GM23338 (cell line): Measurements from ENCODE around the gene HOXD1. TPM values are rescaled to one million over a fixed set of nuclear protein-coding genes. Genes with fewer than 3 reads are reported as not detected.

Experiments used
- ATAC-seq: fragments of 200-7000 bp; cut with Tn5 transposase; 3 replicates; pipeline ENCODE4 v1.9.1; 2020
- DNase-seq: peaks from one replicate; pipeline ENCODE4 v3.0.0-alpha.2; 2015; ENCODE audit warnings: low spot score
- H2AFZ ChIP-seq: fragments of 200-600 bp; sonication (generic); 2 replicates; pipeline ENCODE4 v1.8.0; 2016; ENCODE audit warnings: antibody characterized with exemption, mild to moderate bottlenecking, moderate library complexity
- H3F3A ChIP-seq: fragments of 200-600 bp; sonication (generic); replicated peaks from 2 replicates; pipeline ENCODE4 v1.8.0; 2017; ENCODE audit warnings: antibody characterized with exemption, mixed run types, low read depth
- H3K27ac ChIP-seq: fragments of 200-600 bp; sonication (generic); 2 replicates; pipeline ENCODE4 v1.6.1; 2016; ENCODE audit warnings: low read depth
- H3K27me3 ChIP-seq: fragments of 200-600 bp; sonication (generic); 2 replicates; pipeline ENCODE4 v1.8.0; 2016; ENCODE audit warnings: mild to moderate bottlenecking, mixed run types, moderate library complexity; ENCODE audit not compliant: insufficient read depth
- H3K36me3 ChIP-seq: fragments of 200-600 bp; sonication (generic); 2 replicates; pipeline ENCODE4 v1.8.0; 2016; ENCODE audit warnings: mild to moderate bottlenecking; ENCODE audit not compliant: insufficient read depth
- H3K4me1 ChIP-seq: fragments of 200-600 bp; sonication (generic); 2 replicates; pipeline ENCODE4 v1.8.0; 2016; ENCODE audit warnings: mild to moderate bottlenecking, moderate library complexity; ENCODE audit not compliant: insufficient read depth
- H3K4me2 ChIP-seq: fragments of 200-600 bp; sonication (generic); 2 replicates; pipeline ENCODE4 v1.7.1; 2017; ENCODE audit warnings: mixed run types
- H3K4me3 ChIP-seq: fragments of 200-600 bp; sonication (generic); 2 replicates; pipeline ENCODE4 v1.6.1; 2016; ENCODE audit warnings: mixed run types
- H3K79me2 ChIP-seq: fragments of 200-600 bp; sonication (generic); replicated peaks from 2 replicates; pipeline ENCODE4 v1.8.0; 2017; ENCODE audit warnings: mild to moderate bottlenecking; ENCODE audit not compliant: insufficient read depth
- H3K9me2 ChIP-seq: fragments of 200-600 bp; sonication (generic); 2 replicates; pipeline ENCODE4 v1.8.0; 2017; ENCODE audit not compliant: insufficient read depth
- H4K20me1 ChIP-seq: fragments of 200-600 bp; sonication (generic); replicated peaks from 2 replicates; pipeline ENCODE4 v1.8.0; 2017; ENCODE audit warnings: mild to moderate bottlenecking; ENCODE audit not compliant: insufficient read depth
- H3K27ac Mint-ChIP-seq: 2 replicates; pipeline ENCODE4 v1.8.0; 2020; ENCODE audit warnings: inconsistent platforms, mild to moderate bottlenecking, moderate library complexity, mixed read lengths
- H3K27me3 Mint-ChIP-seq: 3 replicates; pipeline ENCODE4 v1.8.0; 2022; ENCODE audit warnings: low read depth, mild to moderate bottlenecking, moderate library complexity, mixed read lengths, inconsistent platforms; ENCODE audit not compliant: insufficient read depth, poor library complexity
- H3K36me3 Mint-ChIP-seq: 3 replicates; pipeline ENCODE4 v1.8.0; 2021; ENCODE audit warnings: low read depth, mild to moderate bottlenecking, inconsistent platforms, moderate library complexity, mixed read lengths
- H3K4me1 Mint-ChIP-seq: 3 replicates; pipeline ENCODE4 v1.8.0; 2020; ENCODE audit warnings: mild to moderate bottlenecking, inconsistent platforms, mixed read lengths
- H3K4me3 Mint-ChIP-seq: 3 replicates; pipeline ENCODE4 v1.8.0; 2021; ENCODE audit warnings: moderate library complexity, mild to moderate bottlenecking, inconsistent platforms, mixed read lengths
- H3K9me3 Mint-ChIP-seq: 3 replicates; pipeline ENCODE4 v1.8.0; 2020; ENCODE audit warnings: moderate library complexity, mild to moderate bottlenecking, inconsistent platforms, mixed read lengths
- CTCF ChIP-seq, 2 experiments: fragments of 200-600 bp in 1 of 2; sonication (generic) in 1 of 2; conservative IDR thresholded peaks; 2 replicates each; pipeline versions ENCODE4 v1.5.1 to v1.6.1; 2016 to 2017; ENCODE audit warnings: antibody characterized with exemption in 2 of 2, low read depth in 2 of 2, mild to moderate bottlenecking in 2 of 2, moderate library complexity in 1 of 2
- ETS1 ChIP-seq: IDR thresholded peaks from 2 replicates; pipeline ENCODE4 v1.6.1; 2016; ENCODE audit warnings: antibody characterized with exemption
- EZH2 ChIP-seq: fragments of 200-600 bp; sonication (generic); IDR thresholded peaks from one replicate; pipeline ENCODE4 v1.8.0; 2017; ENCODE audit warnings: antibody characterized with exemption, mild to moderate bottlenecking, low read depth; ENCODE audit not compliant: unreplicated experiment
- EZH2phosphoT487 ChIP-seq: fragments of 200-600 bp; sonication (generic); IDR thresholded peaks from one replicate; pipeline ENCODE4 v1.8.1; 2018; ENCODE audit warnings: antibody characterized with exemption; ENCODE audit not compliant: unreplicated experiment
- REST ChIP-seq: IDR thresholded peaks from one replicate; pipeline ENCODE4 v1.6.1; 2018; ENCODE audit warnings: antibody characterized with exemption; ENCODE audit not compliant: unreplicated experiment
- STAT1 ChIP-seq: IDR thresholded peaks from one replicate; pipeline ENCODE4 v1.6.1; 2016; ENCODE audit warnings: antibody characterized with exemption; ENCODE audit not compliant: unreplicated experiment
- ZNF114 ChIP-seq: fragments of 250-450 bp; sonication (Bioruptor Pico); IDR thresholded peaks from 2 replicates; pipeline ENCODE4 v1.5.0; 2020; ENCODE audit warnings: mild to moderate bottlenecking, moderate library complexity
- polyA plus RNA-seq: library from polyadenylated mRNA; unstranded; fragments of >200 nt; fragmentation: Nextera tagmentation; extraction: Ambion mirVana; gene quantifications from 2 replicates; pipeline ENCODE4 v1.2.1, GENCODE V29; 2016
- total RNA-seq: library from RNA; depleted of rRNA; stranded (reverse); fragments of >200 nt; shearing (Covaris generic); gene quantifications from 2 replicates; pipeline ENCODE4 v1.2.3, GENCODE V29; 2014

The HOXD1 gene
- total and polyA plus RNA-seq, 2 experiments from 2014 or later, result not detected

- peak overlapping the region; percentile 34; the same call in 1 of the 2 replicates for H3K4me3 ChIP-seq
- peaks cover 37% of the 10 kb centered on the region for H3F3A ChIP-seq
- peaks cover 5% of the 10 kb centered on the region; the same call in 1 of the 3 replicates for H3K9me3 Mint-ChIP-seq
- H3K4me2 ChIP-seq, result peak overlapping the region; percentile 38; the same call in 1 of the 2 replicates
- H3K27ac ChIP-seq, result no peak overlapping the region
- H3K36me3 Mint-ChIP-seq, result no peaks in the 10 kb centered on the region
- peaks cover 22% of the 10 kb centered on the region for H3K4me1 Mint-ChIP-seq
- no peak overlapping the region for H2AFZ ChIP-seq
- H3K27me3 ChIP-seq, result peaks cover 100% of the 10 kb centered on the region
- H3K27ac Mint-ChIP-seq, result no peak overlapping the region
- H3K36me3 ChIP-seq, result no peaks in the 10 kb centered on the region
- H3K79me2 ChIP-seq, result no peaks in the 10 kb centered on the region
- TF ChIP-seq ZNF114 (CRISPR knock-in tag) (no peak), EZH2 (peak; percentile 98), CTCF (conservative IDR thresholded peaks at IDR 0.05; ENCODE audit: low read depth in 2 of 2) (no peak), ETS1 (no peak), REST (no peak), STAT1 (no peak), EZH2phosphoT487 (peak; percentile 93)
- peaks cover 43% of the 10 kb centered on the region for H3K4me1 ChIP-seq
- peaks cover 98% of the 10 kb centered on the region for H3K27me3 Mint-ChIP-seq
- H3K9me2 ChIP-seq, result no peaks in the 10 kb centered on the region
- peak; percentile 36 for DNase-seq
- ATAC-seq, result peak; percentile 3
- peak overlapping the region; percentile 23; the same call in 1 of the 3 replicates for H3K4me3 Mint-ChIP-seq
- H4K20me1 ChIP-seq, result peaks cover 52% of the 10 kb centered on the region
These were observed 35.9 kb upstream of the HOXD1 start for GRCh38 chr2:176152350-176153181.
